Activated gamma-delta T cell treated with Interleukin-2 at 50 U/mL for 16 hours (primary cell): ENCODE data around the gene SYNPO2.
"Not testable (repeated sequence)": the region's sequence is repeated elsewhere in the genome, so short reads cannot be mapped to it uniquely, and the experiment has no call there.

ENCODE experiments used
- DNase-seq: peaks from one replicate; pipeline ENCODE4 v3.0.0-alpha.2; 2020

Gene SYNPO2

DNA sequence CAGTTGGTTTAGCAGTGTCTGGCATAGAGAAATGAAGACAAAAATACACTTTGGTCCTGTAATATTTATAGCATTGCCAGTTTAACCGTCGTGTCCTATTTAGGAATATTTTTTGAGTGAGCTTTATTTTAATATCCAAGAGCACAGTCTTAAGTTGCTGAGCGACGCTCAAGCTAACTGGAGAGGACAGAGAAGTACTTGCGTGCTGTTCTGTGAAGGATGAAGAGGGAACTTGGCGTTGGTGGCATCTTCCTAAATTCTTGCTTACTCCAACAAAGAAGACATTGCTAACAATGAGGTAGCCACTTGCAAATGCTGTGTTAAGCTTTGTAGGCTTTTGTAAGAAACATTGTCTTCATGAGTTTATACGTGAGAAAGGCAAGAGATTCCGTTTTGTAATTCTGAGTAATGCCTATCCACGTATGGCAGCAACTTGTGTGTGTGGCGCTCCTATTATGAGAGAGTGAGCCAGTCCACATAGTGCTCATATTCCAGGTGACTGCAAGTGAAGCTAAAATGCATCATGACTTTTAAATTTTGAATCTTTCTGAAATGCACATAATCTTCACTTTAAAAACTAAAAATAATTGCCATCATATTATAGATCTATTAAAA is 50.6 kb downstream of the SYNPO2 start:
- no peak for DNase-seq

DNA sequence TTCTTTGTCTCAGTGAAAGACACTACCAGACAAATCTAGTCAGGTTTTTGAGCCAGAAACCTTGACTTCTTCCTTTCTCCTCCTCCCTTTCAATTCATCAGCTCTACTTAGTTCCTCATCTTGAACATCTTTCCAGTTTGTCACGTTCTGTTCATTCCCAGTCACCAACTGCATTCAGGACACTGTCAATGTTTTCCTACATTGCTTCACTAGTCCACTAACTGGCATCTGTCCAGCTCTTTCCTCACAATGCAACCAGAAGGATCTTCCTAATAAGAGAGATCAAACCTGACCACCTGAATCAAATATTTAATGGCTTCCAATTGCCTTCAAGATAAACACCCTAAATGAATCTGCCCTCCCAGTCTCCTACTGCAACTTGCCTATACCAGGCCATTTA is 52.5 kb downstream of the SYNPO2 start:
- DNase-seq = no peak

DNA sequence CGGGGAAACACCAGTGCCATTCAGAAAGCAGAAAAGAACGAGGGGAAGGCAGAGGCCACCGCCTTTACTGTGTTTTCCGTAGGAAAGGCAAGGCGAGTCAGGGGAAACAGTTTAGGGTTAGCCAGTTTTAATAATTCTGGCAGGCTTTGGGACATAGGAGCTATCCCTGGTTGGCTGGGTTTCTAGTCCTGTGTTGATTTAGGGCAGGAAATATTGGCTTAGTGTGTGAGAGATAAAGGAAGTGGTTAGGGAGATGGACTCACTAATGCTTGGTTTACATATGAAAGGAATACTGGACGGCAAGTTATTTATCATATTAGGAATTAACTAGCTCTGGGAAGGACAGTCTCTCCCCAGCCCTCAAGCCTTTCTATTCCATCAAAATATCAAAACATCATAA is 53.1 kb downstream of the SYNPO2 start:
- DNase-seq = no peak

DNA sequence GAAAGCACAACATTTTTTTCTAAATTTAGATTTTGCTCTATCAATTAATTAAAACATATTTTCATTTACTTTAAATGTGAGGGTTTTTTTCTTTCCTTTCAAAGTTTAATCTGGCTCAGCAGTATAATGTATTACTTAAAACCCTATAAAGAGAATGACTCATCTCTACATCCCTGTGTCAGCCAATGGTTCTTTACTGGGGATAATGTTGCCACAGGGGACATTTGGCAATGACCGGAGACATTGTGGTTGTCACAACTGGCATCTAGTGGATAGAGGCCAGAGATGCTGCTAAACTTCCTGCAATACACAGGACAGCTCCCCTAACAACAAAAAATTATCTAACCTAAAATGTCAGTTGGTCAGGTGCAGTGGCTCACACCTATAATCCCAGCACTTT is 53.8 kb downstream of the SYNPO2 start:
- DNase-seq = no peak

DNA sequence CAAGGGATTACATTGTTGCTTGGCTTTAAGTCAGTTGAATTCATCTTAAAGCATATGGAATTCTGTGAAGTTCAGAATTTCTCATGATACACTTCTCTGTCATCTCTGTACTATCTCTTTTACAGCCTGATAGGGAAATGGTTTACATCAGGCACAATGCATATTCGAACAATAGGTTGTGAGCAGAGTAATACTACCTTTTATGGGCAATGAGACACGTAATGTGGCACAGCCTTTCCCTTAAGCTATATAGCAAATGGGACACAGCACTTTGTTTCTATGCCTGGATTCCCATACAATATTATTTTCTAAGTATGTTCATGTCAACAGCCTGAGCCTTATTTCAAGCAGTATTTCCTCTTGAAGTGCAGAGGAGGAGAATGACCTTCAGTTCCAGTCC is 58.4 kb downstream of the SYNPO2 start:
- no peak for DNase-seq

DNA sequence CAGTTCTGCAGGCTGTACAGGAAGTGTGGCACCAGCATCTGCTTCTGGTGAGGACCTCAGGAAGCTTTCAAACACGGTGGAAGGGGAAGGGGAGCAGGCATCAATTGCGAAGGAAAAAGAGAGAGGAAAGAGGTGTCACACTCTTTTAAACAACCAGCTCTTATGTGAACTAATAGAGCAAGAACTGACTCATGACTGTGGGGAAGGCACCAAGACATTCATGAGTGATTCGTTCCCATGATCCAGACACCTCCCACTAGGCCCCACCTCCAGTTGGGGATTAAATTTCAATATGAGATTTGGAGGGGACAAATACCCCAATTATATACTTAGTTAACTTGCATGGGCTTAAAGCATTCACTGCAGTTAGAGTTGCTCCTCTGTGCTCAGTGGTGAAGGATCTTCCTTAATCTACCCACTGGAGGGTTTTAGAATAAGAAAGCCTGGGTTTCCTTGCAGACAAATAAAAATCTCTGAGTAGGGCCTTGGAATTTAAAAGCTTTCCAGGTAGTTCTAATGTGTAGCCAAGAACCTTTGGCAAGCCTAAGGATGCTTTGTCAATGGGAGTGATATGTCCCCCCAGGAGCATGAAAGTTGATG is 60.0 kb downstream of the SYNPO2 start:
- no peak for DNase-seq

DNA sequence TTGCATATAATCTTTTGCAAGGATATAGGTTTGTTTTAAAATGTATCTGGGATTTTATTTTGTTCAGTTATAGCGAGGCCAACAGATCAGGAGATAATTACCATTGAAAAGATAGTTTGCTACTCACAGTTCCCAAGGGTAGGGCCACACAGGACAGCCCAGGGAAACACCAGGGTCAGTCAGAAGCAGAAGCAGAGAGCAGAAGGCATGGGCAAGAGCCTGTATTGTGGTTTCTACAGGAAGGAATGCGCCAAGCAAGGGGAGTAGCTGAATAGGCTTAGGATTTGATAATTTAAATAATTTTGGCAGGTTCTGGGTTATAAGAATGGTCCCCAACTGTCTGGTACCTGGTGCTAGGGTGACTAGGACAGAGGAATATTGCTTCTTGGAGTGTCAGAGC is 61.6 kb downstream of the SYNPO2 start:
- no peak for DNase-seq

DNA sequence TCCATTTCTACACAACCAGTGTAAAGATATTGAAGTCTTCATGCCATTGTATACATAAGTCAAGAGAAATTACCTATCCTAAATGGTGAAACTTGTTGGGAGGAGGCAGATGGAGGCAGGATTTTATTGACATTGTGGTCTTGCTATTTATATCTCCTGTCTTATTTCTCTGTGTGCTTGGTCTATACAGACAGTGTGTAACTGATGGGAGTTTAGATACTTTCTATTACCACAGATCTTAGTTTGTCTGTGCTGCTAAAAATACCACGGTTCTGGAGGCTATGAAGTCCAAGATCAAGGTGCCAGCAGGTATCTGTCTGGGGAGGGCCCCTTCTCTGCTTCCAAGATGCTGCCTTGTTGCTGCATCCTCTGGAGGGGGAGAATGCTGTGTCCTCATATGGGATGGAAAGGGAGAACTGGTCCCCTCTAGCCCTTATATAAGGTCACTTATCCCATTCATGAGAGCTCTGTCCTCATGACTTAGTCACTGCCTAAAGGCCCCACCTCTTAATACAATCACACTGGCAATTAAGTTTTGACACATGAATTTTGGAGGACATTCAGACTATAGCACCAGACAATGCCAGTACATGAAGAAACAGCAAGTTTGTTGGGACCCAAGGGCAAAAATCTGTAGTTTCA is 62.4 kb downstream of the SYNPO2 start:
- DNase-seq = no peak

DNA sequence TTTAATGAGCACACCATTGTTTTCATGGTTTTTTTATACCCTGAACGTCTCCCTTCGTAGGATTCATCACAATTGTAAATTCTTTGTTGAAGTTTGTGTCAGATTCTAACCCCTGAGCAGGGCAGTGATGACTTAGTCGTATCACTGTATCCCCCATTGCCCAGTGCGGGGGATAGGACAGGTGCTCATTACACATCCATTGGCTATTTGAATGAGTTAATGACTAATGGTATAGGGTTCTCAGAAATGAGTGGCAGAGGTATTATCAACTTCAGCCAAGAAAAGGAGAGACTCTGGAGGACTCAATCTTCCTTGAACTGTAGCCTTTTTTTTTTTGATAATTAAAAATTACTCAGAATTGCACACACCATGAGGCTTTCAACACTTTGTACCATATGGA is 64.6 kb downstream of the SYNPO2 start:
- DNase-seq = no peak

DNA sequence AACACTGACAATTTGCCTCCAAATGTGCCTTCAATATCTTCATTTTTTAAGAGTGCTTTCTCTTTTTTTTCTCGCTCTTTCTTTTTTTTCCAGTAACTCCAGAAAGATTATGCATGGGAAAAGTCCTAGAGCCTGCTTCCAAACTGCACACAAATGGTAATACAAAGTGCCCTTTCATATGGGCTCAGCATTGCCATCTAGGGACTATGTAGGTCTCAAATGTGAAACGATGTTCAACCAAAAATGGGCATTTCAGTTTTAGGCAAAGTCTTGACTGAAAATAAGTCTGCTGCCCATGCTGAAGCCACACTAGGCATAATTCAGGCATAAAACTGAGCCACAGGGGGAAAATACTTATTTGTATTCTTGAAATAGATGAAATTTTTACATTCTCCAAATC is 65.6 kb downstream of the SYNPO2 start:
- no peak for DNase-seq

DNA sequence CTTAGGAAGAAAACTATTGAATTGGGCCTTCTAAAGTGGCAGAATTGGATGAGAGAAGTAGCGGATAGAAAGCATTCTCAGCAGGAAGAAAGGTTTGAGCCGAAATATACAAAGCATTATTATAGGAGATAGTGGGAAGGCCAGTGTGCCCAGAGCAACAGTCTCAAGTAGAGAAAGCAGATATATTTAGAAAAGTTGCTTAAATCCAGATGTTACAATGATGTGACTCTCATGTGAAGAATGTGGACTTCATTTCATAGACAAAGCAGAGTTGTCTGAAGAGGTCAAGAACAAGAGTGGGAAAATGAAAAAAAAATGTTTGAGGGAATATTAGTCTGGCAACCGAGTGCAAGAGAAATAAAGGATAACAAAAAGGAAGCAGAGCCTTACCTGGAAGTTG is 66.9 kb downstream of the SYNPO2 start:
- no peak for DNase-seq

DNA sequence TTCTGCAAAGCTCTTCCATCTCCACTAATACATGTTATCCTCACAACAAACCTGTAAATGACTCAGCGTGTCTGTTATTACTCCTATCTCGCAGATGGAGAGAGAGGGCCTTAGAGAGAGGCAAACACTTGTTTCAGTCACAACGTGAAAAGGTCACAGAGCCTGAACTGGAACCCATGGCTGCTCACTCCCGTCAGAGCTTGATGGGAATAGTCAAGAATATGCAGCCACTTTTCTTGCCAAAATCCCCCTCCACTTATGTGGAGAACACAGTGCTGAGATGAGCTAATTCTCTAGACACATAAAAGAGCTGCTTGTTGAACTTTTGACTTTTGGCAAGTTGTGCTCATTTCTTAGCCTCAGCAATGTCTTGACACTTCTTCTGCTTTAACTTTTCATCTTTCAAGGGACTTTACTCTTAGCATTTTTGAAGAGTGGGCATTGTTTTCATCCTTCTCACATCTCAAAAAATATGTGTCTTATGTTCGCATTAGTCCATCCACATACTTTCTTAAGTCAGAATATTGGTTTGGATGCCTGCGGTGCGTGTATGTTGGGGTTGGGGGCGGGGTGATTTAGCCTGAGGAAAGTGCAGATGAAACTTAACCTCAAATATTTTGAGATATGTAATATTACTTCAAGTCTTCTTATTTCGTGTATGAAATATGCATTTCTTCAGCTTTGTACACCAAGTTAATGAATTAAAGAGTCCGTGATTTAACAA is 69.2 kb downstream of the SYNPO2 start:
- DNase-seq = no peak

DNA sequence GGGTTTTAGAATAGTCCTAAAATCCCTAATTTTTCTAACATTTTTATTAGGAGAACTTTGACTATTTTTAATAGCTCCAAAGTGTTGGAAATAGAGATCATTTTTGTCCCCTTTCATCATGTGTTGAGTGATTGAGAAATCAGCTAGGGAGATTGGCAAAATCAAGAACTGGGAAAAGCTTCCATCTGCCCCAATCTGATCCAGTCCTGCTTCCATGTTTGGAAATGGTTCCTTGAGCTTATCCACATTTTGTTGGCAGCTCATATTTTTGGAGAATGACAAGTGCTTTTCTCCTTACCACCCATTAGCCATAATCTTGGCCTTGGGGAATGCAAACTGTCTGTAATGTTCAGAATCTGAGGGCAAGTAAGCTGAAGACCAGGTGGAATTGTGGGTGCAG is 73.9 kb downstream of the SYNPO2 start:
- DNase-seq = no peak

DNA sequence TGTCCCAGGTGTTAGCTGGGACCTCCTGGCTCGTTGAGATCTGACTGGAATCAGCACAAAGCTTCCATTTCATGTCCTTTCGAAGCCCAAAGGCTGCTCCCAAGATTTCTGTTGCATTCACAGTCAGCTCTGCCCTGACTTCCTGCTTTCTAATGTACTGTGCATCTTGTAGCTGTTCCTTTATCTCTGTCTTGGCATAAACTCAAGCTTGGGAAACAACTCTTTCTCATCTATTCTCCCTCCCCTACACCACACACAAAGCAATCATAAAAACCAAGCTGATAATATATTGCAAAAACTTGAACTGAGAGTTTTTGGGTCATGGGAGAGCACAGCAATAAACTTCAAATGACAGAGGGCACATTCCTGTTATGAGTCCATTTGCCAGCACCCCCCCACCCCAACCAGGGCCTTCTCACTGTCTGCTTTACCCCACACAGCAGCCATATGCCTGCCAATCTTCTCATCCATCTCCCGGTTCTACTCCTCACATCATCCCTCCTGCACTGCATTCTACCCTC is 76.3 kb downstream of the SYNPO2 start:
- DNase-seq = no peak

DNA sequence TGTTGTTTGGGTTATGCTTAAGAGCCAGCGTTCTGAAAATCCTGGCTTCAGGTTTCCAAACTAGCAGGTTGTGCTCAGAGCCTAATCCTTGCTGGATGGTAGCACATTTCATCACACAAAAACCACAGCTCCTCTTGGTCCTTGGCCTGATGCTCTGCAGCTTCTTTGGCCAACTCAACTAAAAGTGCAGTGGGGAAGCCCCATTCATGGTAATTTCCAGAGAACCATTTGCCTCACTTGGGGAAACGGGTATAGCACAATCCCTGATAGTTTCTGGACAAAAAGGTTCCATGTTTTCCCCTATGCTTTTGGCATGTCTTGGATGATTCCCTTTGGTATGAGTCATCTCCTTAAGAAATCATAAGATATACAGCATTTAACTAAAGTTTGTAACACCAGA is 78.7 kb downstream of the SYNPO2 start:
- DNase-seq = no peak

DNA sequence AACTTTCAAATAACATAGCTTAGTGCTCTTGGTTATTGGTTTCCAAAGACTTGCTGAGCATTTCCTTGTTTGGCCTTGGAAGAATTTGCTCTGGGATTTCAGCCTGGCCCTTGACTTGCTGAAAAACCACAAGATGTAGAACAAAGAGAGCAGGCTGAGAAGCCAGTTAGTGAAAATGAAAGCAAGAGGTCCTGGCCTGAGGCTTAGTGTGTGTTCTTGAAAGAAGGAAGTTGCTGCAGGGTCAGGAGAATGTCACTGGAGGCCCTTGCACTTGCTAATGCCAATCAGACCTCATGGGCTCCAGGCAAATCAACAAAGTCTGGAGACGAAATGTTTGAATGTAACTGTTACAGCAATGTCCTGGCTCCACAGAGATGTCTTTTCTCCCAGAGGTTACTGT is 79.4 kb downstream of the SYNPO2 start:
- no peak for DNase-seq

DNA sequence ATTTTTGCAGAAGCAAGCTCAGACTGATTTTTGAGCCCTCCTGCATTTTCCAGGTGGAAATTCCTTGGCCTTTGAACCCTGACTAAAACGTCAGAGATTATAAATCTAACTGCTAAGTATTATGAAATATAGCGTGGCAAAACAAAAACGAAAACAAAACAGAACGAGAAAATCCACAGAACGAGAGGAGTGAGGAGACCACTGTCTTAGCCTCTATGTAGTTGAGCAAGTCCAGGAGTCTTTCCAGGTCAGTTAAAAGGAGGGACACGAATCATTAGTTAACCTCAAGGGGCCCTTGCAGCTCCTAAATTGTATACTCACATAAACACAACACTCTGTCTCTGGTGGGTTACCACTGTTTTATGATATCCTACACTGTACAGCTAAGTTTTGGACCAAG is 80.2 kb downstream of the SYNPO2 start:
- no peak for DNase-seq

DNA sequence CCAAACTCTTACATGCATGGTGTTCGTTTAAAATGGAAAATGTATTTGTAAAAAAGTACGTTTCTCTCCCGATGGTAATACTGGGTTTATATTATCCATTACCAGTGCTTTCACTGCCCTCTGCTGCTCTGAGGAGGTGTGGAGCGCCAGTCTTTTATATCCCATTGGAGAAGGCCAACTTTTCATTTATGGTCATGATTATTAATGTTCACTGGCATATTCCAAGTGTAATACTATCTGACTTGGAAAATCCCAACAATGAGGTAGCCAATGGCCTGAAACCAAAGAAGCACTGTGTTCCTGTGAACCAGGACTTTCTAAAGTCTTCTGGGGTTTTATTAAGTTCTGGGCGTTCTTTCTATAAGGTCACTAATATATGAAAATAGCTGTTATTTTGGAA is 80.7 kb downstream of the SYNPO2 start:
- no peak for DNase-seq

DNA sequence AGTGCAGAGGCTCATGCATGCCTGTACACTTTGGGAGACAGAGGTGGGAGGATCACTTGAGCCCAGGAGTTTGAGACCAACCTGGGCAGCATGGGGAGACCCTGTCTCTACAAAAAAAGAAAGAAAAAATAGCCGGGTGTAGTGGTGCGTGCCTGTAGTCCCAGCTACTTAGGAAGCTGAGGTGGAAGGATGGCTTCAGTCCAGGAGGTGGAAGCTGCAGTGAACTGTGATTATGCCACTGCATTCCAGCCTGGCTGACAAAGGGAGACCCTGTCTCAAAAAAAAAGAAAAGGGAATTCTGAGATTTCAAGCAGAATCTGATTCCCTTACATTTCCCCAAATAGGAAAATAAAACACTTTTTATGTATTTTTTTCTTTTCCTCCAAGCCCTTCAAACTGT is 83.5 kb downstream of the SYNPO2 start:
- DNase-seq = no peak

DNA sequence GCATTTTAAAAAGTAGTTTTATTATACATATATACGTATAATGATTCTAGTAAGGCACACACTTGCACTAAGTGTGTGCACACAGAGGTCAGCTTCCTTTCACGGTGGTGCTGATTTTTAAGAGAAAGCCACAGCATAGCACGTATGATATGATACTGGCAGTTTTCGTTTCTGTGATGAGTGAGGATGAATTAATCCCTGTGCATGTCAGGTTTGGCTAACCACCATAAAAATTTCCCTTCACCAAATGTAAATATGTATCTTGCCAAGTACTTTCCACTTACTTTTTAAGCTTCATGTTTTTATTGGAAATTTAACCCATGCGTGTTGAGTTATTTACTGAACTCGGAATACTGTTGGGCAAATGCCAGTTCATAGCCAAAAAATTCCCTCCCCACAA is 84.6 kb downstream of the SYNPO2 start:
- DNase-seq = no peak

DNA sequence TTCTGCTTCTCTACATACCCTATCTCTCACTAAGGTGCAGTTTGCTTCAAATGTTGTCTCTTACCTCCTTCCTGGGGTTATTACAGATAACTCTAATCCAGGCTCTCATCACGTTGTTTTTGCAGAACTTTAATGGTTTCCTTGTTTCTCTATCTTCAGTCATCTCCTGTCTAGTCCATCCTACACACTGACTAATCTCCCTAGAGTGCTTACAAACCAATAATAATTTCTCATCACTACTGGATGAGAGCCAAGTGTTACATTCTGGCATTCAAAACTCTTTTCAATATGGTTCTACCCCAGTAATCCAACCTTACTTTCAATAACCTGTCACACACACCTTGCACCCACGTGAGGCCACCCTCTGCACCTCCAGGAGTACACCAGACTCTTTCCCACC is 86.1 kb downstream of the SYNPO2 start:
- no peak for DNase-seq

DNA sequence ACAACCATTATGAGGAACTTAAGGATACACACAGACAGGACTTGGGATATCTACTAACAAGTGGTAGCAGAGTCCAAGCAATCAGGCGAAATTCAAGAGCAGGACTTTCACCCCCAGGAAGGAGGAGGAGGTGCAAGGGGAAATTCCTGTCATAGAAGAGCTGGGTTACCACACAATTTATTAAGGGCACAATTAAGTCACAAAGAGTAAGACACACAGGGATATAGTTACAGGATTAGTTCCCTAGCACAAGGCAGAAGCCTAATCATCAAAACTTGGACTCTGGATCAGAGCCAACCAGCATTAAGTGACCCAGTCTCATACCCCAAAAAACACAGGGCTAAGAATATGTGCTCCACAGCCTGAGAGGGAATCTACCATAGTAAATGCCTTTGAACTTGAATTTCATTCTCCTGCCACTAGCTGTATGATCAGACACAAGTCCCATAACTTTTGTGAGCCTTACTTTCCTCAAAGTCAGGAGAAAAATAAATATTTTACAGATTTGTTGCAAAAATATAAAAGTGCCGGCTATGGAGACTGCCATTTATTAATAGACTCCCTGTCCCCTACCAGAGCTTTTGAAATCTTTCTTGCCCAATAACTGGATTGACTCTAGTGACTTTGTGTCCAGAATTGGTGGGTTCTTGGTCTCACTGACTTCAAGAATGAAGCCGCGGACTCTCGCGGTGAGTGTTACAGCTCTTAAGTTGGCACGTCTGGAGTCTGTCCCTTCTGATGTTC is 87.0 kb downstream of the SYNPO2 start:
- DNase-seq = no peak

DNA sequence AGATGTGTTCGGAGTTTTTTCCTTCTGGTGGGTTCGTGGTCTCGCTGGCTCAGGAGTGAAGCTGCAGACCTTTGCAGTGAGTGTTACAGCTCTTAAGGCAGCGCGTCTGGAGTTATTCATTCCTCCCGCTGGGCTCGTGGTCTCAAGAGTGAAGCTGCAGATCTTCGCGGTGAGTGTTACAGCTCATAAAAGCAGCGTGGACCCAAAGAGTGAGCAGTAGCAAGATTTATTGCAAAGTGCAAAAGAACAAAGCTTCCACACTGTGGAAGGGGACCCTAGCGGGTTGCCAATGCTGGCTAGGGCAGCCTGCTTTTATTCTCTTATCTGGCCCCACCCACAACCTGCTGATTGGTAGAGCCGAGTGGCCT is 87.5 kb downstream of the SYNPO2 start:
- DNase-seq = not testable (repeated sequence)
